H9 (cell line): Measurements from ENCODE around the gene PPFIBP2. TPM values are rescaled to one million over a fixed set of nuclear protein-coding genes. Genes with fewer than 3 reads are reported as not detected.

Experiments used
- DNase-seq: peaks from one replicate; pipeline ENCODE4 v3.0.0-alpha.2; 2017
- H2AFZ ChIP-seq: one replicate; pipeline ENCODE4 v1.6.1; 2013; ENCODE audit warnings: mild to moderate bottlenecking, low read length, control low read depth, moderate library complexity
- H2AK5ac ChIP-seq: 2 replicates; pipeline ENCODE4 v1.6.1; 2013; ENCODE audit warnings: low read length, control low read depth, mixed read lengths; ENCODE audit not compliant: insufficient read length
- H2BK120ac ChIP-seq: one replicate; pipeline ENCODE4 v1.6.1; 2013; ENCODE audit warnings: low read depth, mild to moderate bottlenecking, low read length, control low read depth, inconsistent platforms; ENCODE audit not compliant: poor library complexity, severe bottlenecking
- H2BK12ac ChIP-seq: 2 replicates; pipeline ENCODE4 v1.6.1; 2013; ENCODE audit warnings: low read length, control low read depth, mixed read lengths, low read depth; ENCODE audit not compliant: insufficient read length
- H2BK15ac ChIP-seq: 2 replicates; pipeline ENCODE4 v1.6.1; 2013; ENCODE audit warnings: low read depth, low read length, control low read depth
- H2BK20ac ChIP-seq: one replicate; pipeline ENCODE4 v1.6.1; 2013; ENCODE audit warnings: low read depth, mild to moderate bottlenecking, low read length, control low read depth, inconsistent platforms; ENCODE audit not compliant: poor library complexity, severe bottlenecking
- H2BK5ac ChIP-seq: 2 replicates; pipeline ENCODE4 v1.6.1; 2013; ENCODE audit warnings: low read length, control low read depth, mixed read lengths; ENCODE audit not compliant: insufficient read length
- H3K14ac ChIP-seq: 2 replicates; pipeline ENCODE4 v1.6.1; 2013; ENCODE audit warnings: low read length, control low read depth; ENCODE audit not compliant: insufficient read depth
- H3K18ac ChIP-seq: 2 replicates; pipeline ENCODE4 v1.6.1; 2013; ENCODE audit warnings: low read depth, mild to moderate bottlenecking, mixed read lengths, low read length, control low read depth; ENCODE audit not compliant: insufficient read length
- H3K23ac ChIP-seq: 2 replicates; pipeline ENCODE4 v1.6.1; 2013; ENCODE audit warnings: low read length, control low read depth, mixed read lengths, low read depth; ENCODE audit not compliant: insufficient read length
- H3K23me2 ChIP-seq: 2 replicates; pipeline ENCODE4 v1.6.1; 2013; ENCODE audit warnings: low read depth, mild to moderate bottlenecking, mixed read lengths, low read length, control low read depth; ENCODE audit not compliant: insufficient read length, poor library complexity, severe bottlenecking
- H3K27ac ChIP-seq: 2 replicates; pipeline ENCODE4 v1.5.1; 2013; ENCODE audit warnings: low read length, control low read depth, mixed read lengths, low read depth; ENCODE audit not compliant: insufficient read length
- H3K27me3 ChIP-seq: 2 replicates; pipeline ENCODE4 v1.6.1; 2013; ENCODE audit warnings: low read length, control low read depth, inconsistent platforms; ENCODE audit not compliant: insufficient read depth
- H3K4ac ChIP-seq: 2 replicates; pipeline ENCODE4 v1.6.1; 2013; ENCODE audit warnings: low read depth, mild to moderate bottlenecking, control low read depth, inconsistent platforms, low read length, moderate library complexity
- H3K4me1 ChIP-seq: 2 replicates; pipeline ENCODE4 v1.6.1; 2013; ENCODE audit warnings: low read length, control low read depth, inconsistent platforms; ENCODE audit not compliant: insufficient read depth
- H3K4me2 ChIP-seq: 2 replicates; pipeline ENCODE4 v1.6.1; 2013; ENCODE audit warnings: low read length, control low read depth, mixed read lengths; ENCODE audit not compliant: insufficient read length, insufficient read depth
- H3K56ac ChIP-seq: 2 replicates; pipeline ENCODE4 v1.6.1; 2013; ENCODE audit warnings: low read depth, mild to moderate bottlenecking, mixed read lengths, low read length, control low read depth; ENCODE audit not compliant: insufficient read length
- H3K79me1 ChIP-seq: 2 replicates; pipeline ENCODE4 v1.6.1; 2013; ENCODE audit warnings: low read depth, mild to moderate bottlenecking, moderate library complexity, low read length, control low read depth, inconsistent platforms; ENCODE audit not compliant: insufficient read depth, poor library complexity, severe bottlenecking
- H3K79me2 ChIP-seq: 2 replicates; pipeline ENCODE4 v1.6.1; 2013; ENCODE audit warnings: low read length, control low read depth, inconsistent platforms; ENCODE audit not compliant: insufficient read depth
- H3K9ac ChIP-seq: 2 replicates; pipeline ENCODE4 v1.6.1; 2013; ENCODE audit warnings: low read length, control low read depth, mixed read lengths; ENCODE audit not compliant: insufficient read length; ENCODE audit errors: extremely low read depth
- H3K9me3 ChIP-seq: one replicate; pipeline ENCODE4 v1.6.1; 2013; ENCODE audit warnings: low read depth, low read length, inconsistent platforms; ENCODE audit not compliant: control insufficient read depth
- H3T11ph ChIP-seq: one replicate; pipeline ENCODE4 v1.6.1; 2013; ENCODE audit warnings: mild to moderate bottlenecking, low read length, control low read depth, inconsistent platforms
- H4K20me1 ChIP-seq: one replicate; pipeline ENCODE4 v1.6.1; 2013; ENCODE audit not compliant: control insufficient read depth, insufficient read length, insufficient read depth
- H4K5ac ChIP-seq: 2 replicates; pipeline ENCODE4 v1.6.1; 2013; ENCODE audit warnings: low read depth, mild to moderate bottlenecking, mixed read lengths, low read length, control low read depth; ENCODE audit not compliant: insufficient read length
- H4K8ac ChIP-seq: replicated peaks from 2 replicates; pipeline ENCODE4 v1.6.1; 2013; ENCODE audit warnings: low read length, control low read depth, mixed read lengths, low read depth; ENCODE audit not compliant: insufficient read length
- H4K91ac ChIP-seq: 2 replicates; pipeline ENCODE4 v1.6.1; 2013; ENCODE audit warnings: low read depth, mild to moderate bottlenecking, moderate library complexity, mixed read lengths, low read length, control low read depth; ENCODE audit not compliant: insufficient read length
- H3K27ac Mint-ChIP-seq, 3 experiments: 2 replicates in 2 of 3; 3 replicates in 1 of 3; pipeline ENCODE4 v1.8.0; 2020 to 2021; ENCODE audit warnings: mixed read lengths in 3 of 3, mild to moderate bottlenecking in 1 of 3, moderate library complexity in 1 of 3
- H3K27me3 Mint-ChIP-seq: 2 replicates; pipeline ENCODE4 v1.8.0; 2021; ENCODE audit warnings: low read depth, mild to moderate bottlenecking, moderate library complexity, mixed read lengths
- H3K36me3 Mint-ChIP-seq, 3 experiments: 2 replicates in 2 of 3; 3 replicates in 1 of 3; pipeline ENCODE4 v1.8.0; 2020 to 2021; ENCODE audit warnings: low read depth in 3 of 3, mixed read lengths in 3 of 3; ENCODE audit not compliant: insufficient read depth in 1 of 3
- H3K4me1 Mint-ChIP-seq, 2 experiments: 2 replicates each; pipeline ENCODE4 v1.8.0; 2020; ENCODE audit warnings: mixed read lengths in 2 of 2
- H3K4me3 Mint-ChIP-seq, 2 experiments: 2 replicates in 1 of 2; 3 replicates in 1 of 2; pipeline ENCODE4 v1.8.0; 2020 to 2021; ENCODE audit warnings: mild to moderate bottlenecking in 2 of 2, mixed read lengths in 2 of 2, moderate library complexity in 1 of 2
- H3K9me3 Mint-ChIP-seq, 2 experiments: 2 replicates in 1 of 2; 3 replicates in 1 of 2; pipeline ENCODE4 v1.8.0; 2020; ENCODE audit warnings: mild to moderate bottlenecking in 2 of 2, mixed read lengths in 2 of 2, moderate library complexity in 1 of 2
- CTCF ChIP-seq: fragments of 200-600 bp; sonication (generic); conservative IDR thresholded peaks from 3 replicates; pipeline ENCODE4 v1.8.0; 2021; ENCODE audit warnings: antibody characterized with exemption, mild to moderate bottlenecking
- WGBS: extraction: QIAGEN DNeasy Blood & Tissue Kit; methylation state at CpG from one replicate; pipeline ENCODE4 v1.1.7; 2013; ENCODE audit warnings: missing lambda C conversion rate, low lambda C conversion rate, mixed read lengths; ENCODE audit not compliant: insufficient read length; ENCODE audit errors: extremely low coverage; 5-methylcytosine and 5-hydroxymethylcytosine counted together
- total RNA-seq: library from RNA; stranded (reverse); gene quantifications from 2 replicates; pipeline ENCODE4 v1.2.1, GENCODE V29; 2021

Gene PPFIBP2
- total RNA-seq, 1 experiment from 2014 or later = 8.3 TPM

GRCh38 chr11:7635137-7635536 is 121.3 kb downstream of the PPFIBP2 start:
- no peak overlapping the region for H3K23ac ChIP-seq
- H3K9me3 ChIP-seq = no peaks in the 10 kb centered on the region
- H3K9me3 Mint-ChIP-seq = no peaks in the 10 kb centered on the region
- H4K5ac ChIP-seq = no peak overlapping the region
- no peak overlapping the region for H2BK5ac ChIP-seq
- no peaks in the 10 kb centered on the region for H3K27me3 ChIP-seq
- H3K27me3 Mint-ChIP-seq = no peaks in the 10 kb centered on the region
- H3T11ph ChIP-seq = no peak overlapping the region
- H2BK12ac ChIP-seq = no peak overlapping the region
- WGBS = no CpG with 5 or more reads among the region's 4 CpGs
- H3K4ac ChIP-seq = no peak overlapping the region
- H3K9ac ChIP-seq = no peak overlapping the region
- no peak overlapping the region for H3K56ac ChIP-seq
- no peak overlapping the region for H3K14ac ChIP-seq
- peaks cover 29 to 33% of the 10 kb centered on the region in 2 experiments for H3K4me1 Mint-ChIP-seq
- no peak overlapping the region for H2BK15ac ChIP-seq
- no peak overlapping the region for H2BK120ac ChIP-seq
- TF ChIP-seq CTCF = no peak
- H3K4me2 ChIP-seq = no peak overlapping the region
- H2AFZ ChIP-seq = no peak overlapping the region
- H3K27ac Mint-ChIP-seq = no peak overlapping the region
- H2BK20ac ChIP-seq = no peak overlapping the region
- no peaks in the 10 kb centered on the region for H3K79me2 ChIP-seq
- H4K8ac ChIP-seq = no peak overlapping the region
- no peaks in the 10 kb centered on the region for H3K4me1 ChIP-seq
- H3K27ac ChIP-seq = no peak overlapping the region
- H3K36me3 Mint-ChIP-seq = peaks cover 0 to 24% (median 11%) of the 10 kb centered on the region in 3 experiments; a peak in 4 of 7 replicates
- H4K20me1 ChIP-seq = no peaks in the 10 kb centered on the region
- H3K23me2 ChIP-seq = no peaks in the 10 kb centered on the region
- H3K18ac ChIP-seq = no peak overlapping the region
- no peaks in the 10 kb centered on the region for H3K79me1 ChIP-seq
- no peak overlapping the region for H2AK5ac ChIP-seq
- no peak overlapping the region for H4K91ac ChIP-seq
- no peak for DNase-seq
- H3K4me3 Mint-ChIP-seq = no peak overlapping the region
